Stimulated activated CD4-positive, alpha-beta T cell treated with anti-CD3 and anti-CD28 coated beads, TNF-alpha, amount 100 ng/mL, for 24 hours (primary cell): ENCODE data around the gene ORAI2.
"Not testable (repeated sequence)": the region's sequence is repeated elsewhere in the genome, so short reads cannot be mapped to it uniquely, and the experiment has no call there.

Source experiments
- DNase-seq, 3 experiments: peaks; one replicate each; pipeline ENCODE4 v3.0.0-alpha.2; 2020; ENCODE audit warnings: low read depth in 3 of 3

Gene ORAI2

DNA sequence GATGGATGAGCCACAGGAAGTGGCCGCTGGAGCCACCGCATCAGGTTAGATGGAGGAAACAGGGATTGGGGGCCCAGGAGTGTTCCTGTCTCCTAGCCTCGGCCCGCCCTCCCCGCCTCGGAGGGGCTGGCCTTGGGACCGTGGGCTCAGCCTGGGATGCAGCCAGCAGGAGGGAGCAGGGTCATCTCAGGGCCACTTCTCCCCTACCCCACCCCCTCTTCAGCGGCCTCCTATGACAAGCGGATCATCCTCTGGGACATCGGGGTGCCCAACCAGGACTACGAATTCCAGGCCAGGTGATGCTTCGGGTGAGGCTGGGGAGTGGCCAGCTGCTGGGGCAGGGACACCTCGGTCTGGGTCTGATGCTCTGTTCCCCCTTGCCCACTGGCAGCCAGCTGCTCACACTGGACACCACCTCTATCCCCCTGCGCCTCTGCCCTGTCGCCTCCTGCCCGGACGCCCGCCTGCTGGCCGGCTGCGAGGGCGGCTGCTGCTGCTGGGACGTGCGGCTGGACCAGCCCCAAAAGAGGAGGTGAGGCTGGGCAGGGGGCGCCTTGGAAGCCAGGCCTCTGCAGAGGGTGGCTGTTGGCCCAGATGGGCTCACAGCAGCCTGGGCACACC lies 36.1 kb downstream of the ORAI2 start:
- no peak for DNase-seq

DNA sequence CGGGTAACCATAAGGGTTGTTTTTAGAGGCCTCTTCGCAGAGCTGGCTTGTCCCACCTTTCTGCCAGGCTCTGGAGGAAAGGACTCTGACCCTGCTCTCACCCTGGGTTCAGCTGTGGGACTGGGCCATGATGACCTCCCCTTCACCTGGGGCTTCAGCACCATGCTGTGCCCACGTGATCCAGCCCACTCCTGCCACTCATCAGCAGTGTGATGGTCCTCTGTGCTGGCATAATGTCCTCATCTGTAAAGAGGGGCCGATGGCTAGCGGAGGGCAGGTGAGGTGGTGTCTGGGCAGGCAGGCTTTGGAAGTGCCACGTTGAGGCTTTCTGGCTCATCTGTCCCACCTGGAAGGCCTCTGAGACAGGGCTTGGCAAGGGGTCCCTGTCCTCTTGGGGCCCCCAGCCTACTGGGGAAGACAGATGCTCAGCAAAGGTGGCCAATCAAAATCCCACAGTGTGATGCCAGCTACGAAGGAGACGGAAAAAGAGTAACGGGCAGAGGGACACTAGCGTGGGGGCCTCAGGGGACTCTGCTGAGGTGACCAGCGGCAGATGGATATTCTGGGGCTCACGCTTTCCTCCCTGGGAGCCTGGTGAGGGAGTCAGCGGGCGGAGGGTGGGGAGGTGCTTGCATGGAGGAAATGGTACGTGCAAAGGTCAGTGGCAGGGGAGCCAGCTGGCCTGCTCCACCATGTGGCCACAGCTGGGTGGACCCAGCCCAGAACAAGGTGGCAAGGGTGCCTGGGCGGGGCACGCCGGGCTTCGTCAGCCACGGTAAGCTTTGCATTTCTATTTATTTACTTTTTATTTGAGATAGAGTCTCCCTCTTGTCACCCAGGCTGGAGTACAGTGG lies 36.8 kb downstream of the ORAI2 start:
- no peak for DNase-seq

DNA sequence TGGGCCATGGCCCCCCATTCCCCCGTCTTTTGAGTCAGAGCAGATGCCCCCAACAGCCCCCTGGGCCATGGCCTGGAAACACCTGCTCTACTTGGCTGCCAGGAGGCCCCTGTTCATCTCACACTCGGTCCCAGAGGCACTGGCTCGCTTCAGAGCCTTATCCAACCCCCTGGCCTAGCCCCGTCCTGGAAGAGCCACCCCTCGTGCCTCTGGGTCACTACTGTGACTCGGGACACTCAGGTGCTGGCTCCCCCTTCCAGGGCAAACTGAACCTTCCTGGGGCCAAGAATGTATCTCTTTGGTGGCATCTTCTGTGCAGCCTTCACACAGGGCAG lies 38.4 kb downstream of the ORAI2 start:
- no peak for DNase-seq

- DNase-seq, result no peak
These were observed 39.0 kb downstream of the ORAI2 start for GRCh38 chr7:102472126-102473041.

DNA sequence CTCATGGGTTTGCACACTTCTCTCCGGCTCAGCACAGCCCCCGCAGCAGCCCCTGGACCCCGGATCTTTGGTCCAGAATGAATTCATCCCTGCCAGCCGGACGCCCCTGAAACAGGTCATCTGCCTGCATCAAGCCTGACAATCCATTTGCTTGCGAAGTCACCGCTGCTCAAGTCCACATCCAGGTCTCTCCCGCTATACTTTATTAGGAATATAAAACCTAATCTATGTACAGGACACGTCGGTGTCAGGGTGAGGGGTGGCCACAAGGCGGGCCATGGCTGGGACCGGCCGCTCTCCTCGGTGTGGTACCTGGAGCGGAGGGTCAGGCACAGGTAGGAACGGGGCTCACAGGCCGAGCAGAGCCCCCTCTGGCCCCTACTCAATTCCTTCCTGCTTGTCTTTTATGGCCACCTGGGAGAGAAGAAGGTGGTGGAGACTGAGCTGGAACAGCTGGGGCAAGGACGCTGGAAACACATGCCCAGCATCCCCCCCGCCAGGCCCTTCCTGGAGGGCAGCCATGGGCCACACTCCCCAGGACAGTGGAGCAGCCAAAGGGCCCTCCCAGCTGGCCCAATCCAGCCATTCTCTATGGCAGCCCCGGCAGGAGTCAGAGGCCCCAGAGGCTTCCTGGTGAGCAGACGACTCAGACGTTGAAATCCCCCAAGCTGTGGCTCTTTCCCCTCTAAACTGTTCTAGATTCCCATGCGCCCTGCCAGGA lies 40.1 kb downstream of the ORAI2 start:
- DNase-seq, result no peak

DNA sequence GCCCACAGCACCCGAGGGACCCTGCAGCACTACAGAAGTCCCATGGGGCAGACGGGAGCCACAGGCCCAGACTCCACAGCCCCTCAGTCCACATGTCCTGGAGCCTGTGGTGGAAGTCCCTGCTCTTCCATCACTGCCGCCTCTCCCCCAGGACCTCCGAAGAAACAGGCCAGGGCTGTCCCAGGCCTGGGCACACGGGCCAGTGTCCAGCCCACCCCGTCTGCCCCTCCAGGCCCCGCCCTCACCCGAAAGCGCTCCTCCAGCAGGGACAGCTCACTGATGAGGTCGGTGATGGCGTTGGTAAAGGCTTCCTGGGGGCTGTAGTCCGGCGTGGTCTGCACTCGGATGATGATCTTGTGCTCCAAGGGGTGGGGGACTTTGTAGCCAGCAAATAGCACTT lies 40.7 kb downstream of the ORAI2 start:
- not testable (repeated sequence) for DNase-seq

DNA sequence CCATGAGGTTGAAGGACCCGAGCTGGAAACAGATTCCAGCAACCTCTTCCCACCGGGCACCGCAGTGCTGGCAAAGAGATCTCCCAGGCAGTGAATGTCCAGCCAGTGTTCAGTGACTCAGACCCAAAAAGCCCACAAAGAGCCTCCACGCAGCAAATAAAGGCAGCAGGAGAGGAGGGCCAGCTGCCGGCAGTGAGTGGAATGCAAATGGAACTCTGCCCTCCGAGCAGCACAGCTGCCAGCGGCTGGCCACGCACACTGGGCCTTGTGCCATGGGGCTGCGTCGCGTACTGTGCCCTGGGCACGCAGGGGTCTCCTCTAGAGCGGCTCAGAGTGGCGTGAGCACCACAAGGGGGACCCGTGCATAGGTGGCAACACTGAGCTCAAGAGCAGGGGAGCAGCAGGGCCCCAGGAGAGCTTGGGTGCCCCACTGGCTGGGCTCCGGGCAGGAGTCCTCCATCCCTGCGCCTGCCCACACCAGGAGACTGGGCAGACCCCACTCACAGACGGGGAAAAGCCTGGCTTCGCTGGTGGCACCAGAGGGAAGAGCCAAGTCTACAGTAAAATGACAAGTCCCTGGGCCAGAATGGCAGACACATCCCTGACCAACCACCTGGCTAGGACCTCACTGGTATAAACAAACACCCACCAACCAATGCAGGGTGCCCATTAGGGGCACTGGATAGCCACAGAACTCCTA lies 41.5 kb downstream of the ORAI2 start:
- not testable (repeated sequence) for DNase-seq

DNA sequence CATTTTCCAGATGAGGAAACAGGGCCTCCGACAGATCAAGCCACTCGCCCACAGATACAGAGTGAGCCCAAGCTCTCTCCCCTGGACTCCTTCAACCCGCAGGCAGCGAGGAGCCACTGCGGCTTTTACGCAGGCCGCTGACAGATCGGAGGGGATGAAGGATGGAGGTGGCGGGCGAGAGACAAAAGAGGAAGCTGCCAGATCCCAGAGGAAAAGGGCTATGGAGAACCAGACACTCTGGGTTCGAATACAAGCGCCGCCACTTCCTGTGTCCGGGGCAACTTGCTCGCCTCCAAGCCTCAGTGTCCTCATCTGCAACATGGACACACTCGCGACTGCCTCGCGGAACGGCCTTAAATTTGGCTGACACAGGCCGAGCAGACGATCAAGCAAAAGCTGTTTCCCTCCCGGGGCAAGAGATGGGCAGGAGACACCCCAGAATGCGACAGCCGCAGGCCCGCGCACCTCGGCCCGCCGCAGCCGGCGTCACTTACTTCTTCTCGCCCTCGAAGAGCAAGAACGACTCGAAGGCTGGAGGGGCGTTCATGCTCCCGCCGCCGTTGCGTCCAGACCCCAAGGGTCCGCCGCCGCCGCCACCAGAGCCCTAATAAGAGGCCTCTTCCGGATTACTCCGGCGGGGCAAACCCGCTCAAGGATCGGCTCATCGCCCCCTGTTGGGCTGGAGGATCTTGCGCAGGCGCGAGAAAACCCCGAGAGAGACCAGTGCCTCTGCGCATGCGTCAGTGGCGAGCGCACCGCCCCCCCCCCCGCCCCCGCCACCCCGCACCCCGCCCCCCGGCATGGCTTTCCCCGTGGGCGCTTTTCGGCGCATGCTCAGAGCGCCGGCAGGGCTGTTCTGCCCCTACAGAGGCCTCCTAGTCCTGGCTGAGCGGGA lies 45.2 kb downstream of the ORAI2 start, which contains the start of gene POLR2J:
Gene POLR2J, minus strand, starts transcription at position 609 of the 895 bp plus-strand sequence. Its CDS starts 62 bp downstream, at position 547.
- DNase-seq, result peak; percentile 75 to 86 (median 80)

DNA sequence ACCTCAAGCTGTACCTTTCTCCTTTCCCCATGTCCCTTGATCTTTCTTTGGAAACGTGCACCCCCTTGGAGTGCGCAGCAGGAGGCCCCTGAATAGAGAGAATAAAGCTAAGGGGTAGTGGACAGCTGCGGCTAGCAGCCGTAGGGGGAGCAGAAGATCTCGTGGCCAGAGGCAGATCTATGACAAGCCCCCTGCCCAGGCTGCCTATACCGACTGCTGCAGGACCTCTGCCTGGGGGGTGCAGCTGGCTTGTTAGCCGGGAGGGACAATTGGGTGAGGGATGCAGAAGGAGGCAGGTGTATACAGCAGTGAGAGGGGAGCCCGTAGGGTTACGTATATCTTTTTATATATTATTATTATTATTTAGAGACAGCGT lies 45.8 kb downstream of the ORAI2 start:
- DNase-seq, result not testable (repeated sequence)

GRCh38 chr7:102479982-102480637 lies 46.7 kb downstream of the ORAI2 start:
- DNase-seq, result peak in 1 of 3 experiments; percentile 37

DNA sequence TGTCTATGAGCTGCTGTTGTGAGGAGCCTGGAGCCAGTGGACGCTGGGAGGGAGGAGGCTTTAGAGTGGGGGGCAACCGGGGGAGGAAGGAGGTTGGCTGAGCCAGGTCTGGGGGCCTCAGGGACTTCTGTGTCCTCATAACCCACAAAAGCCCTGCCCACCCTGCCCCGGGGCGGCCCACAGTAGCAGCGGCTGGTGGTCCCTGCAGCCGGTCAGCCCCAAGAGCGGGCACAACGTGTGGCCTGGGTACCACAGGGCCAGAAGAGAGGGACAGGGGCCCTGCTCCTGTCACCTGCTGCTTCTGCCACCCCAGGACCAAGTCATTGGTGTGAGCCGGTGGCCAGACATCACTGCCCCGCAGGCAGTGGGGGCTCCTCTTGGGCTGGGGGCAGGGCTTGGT lies 48.6 kb downstream of the ORAI2 start:
- DNase-seq, result not testable (repeated sequence)

DNA sequence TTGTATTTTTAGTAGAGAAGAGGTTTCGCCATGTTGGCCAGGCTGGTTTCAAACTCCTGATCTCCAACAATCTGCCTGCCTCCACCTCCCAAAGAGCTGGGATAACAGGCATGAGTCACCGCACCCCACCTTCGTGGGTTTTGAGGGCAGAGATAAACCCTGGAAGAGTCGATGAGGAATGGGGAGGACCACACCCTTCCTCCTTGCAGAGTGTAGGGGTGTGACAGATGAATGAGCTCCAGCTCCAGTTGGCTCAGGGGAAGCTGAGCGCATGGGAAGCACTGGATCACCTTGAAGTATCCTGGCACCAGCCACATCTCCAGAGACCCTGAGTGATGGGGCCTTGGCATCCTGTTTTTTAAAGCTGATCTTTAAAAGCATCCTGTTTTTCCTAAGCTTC lies 50.9 kb downstream of the ORAI2 start:
- not testable (repeated sequence) for DNase-seq

DNA sequence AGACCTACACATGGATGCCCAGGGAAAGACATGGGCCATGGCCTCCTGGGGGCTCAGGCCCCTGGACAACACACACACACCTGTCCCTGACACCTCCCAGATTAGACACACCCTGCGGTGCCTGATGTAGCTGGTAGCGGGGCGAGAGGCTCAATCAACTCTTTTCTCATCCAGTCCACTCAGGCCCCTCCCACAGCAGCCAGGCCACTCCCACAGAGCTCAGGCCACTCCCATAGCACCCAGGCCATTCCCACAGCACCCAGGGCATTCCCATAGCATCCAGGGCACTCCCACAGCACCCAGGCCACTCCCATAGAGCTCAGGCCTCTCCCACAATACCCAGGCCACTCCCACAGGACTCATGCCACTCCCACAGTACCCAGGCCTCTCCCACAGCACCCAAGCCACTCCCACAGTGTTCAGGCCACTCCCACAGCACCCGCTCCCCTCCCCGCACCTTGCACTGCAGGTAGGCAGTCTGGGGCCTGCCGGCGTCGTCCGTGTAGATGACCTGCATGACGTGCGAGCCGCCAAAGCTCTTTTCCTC lies 57.2 kb downstream of the ORAI2 start:
- peak; percentile 31 to 74 (median 33) for DNase-seq

DNA sequence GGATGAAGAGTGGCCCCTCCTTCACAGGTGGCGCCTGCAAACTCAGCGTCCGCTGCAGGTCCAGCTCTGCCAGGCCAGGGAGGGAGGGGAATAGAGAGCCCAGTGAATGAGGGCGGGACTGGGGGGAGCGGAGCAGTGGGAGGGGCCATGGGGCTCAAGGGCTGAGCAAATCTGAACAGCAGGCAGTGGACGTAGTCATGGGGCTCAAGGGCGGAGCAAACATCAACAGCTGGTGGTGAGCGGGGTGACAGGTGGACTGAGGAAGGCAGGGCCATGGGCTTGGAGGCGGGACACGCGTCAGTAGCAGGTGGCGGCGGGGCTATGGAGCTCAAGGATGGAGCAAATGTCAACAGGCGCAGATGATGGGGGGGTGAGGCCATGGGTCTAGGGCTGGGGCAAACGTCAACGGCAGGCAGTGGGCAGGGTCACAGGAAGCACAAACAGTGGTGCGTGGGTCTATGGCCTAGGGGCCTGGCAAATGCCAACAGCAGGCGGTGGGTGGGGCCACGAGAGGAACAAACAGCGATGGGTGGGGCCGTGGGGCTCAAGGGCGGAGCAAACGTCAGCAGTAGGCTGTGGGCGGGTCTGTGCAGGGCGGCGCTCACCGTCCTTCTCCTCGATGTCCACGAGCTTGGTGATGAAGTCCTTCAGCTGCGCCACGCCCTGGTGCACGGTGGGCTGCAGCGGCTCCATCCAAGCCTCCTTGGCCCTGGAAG lies 60.0 kb downstream of the ORAI2 start:
- not testable (repeated sequence) for DNase-seq

GRCh38 chr7:102494026-102494425 lies 60.7 kb downstream of the ORAI2 start:
- not testable (repeated sequence) for DNase-seq

GRCh38 chr7:102494473-102495149 lies 61.2 kb downstream of the ORAI2 start:
- DNase-seq, result not testable (repeated sequence)

- DNase-seq, result not testable (repeated sequence)
These were observed 63.5 kb downstream of the ORAI2 start for GRCh38 chr7:102496861-102497260.

DNA sequence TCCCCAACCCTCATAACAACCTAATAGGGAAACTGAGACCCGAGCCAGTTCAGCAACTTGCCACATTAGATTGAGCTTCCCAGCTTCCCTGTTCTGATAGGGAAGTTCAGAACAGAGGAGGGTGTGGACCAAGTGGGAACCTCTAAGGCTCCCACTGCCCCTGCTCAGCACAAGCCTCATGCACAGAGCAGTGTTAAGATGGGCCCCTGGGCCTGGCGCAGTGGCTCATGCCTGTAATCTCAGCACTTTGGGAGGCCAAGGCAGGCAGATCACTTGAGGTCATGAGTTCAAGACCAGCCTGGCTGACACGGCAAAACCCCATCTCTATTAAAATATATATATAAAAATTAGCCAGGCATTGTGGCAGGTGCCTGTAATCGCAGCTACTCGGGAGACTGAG lies 63.9 kb downstream of the ORAI2 start:
- not testable (repeated sequence) for DNase-seq
